ENCODE data around the gene GPR15LG. TPM values are rescaled to one million over a fixed set of nuclear protein-coding genes. Genes with fewer than 3 reads are reported as not detected.

GPR15LG gene
- total RNA-seq, 1 donor from 2014 or later, result 98.0 TPM

- H3K9me3 ChIP-seq, result no peaks in the 10 kb centered on the region
- no peak overlapping the region for H3K4me3 ChIP-seq
- DNase-seq (ENCODE audit: extremely low spot score in 2 of 2), result no peak
- H3K4me1 ChIP-seq, result peaks cover 16% of the 10 kb centered on the region
- TF ChIP-seq CTCF (IDR thresholded peaks at IDR 0.05), result no peak
- no peak for TF ChIP-seq POLR2A (IDR thresholded peaks at IDR 0.05)
- TF ChIP-seq POLR2AphosphoS5 (IDR thresholded peaks at IDR 0.05; ENCODE audit: insufficient read depth in 1 of 2, low read depth in 1 of 2), result no peak
- no peak overlapping the region for H3K27ac ChIP-seq
- intact Hi-C loops (cut with DNase I), result no loop called here
- no peaks in the 10 kb centered on the region for H3K27me3 ChIP-seq
- H3K36me3 ChIP-seq, result no peaks in the 10 kb centered on the region
Observed at GRCh38 chr10:84196941-84197340, 23.3 kb downstream of the GPR15LG start.

- H3K27ac ChIP-seq, result no peak overlapping the region
- no peak for DNase-seq (ENCODE audit: extremely low spot score in 2 of 2)
- intact Hi-C loops (cut with DNase I), result no loop called here
- no peaks in the 10 kb centered on the region for H3K36me3 ChIP-seq
- H3K9me3 ChIP-seq, result no peaks in the 10 kb centered on the region
- no peak for TF ChIP-seq CTCF (IDR thresholded peaks at IDR 0.05)
- no peak for TF ChIP-seq POLR2A (IDR thresholded peaks at IDR 0.05)
- no peak for TF ChIP-seq POLR2AphosphoS5 (IDR thresholded peaks at IDR 0.05; ENCODE audit: insufficient read depth in 1 of 2, low read depth in 1 of 2)
- no peak overlapping the region for H3K4me3 ChIP-seq
- H3K27me3 ChIP-seq, result no peaks in the 10 kb centered on the region
- peaks cover 16% of the 10 kb centered on the region for H3K4me1 ChIP-seq
Observed at GRCh38 chr10:84197643-84198042, 24.0 kb downstream of the GPR15LG start.

GRCh38 chr10:84198206-84198915, 24.8 kb downstream of the GPR15LG start:
- no peak for TF ChIP-seq CTCF (IDR thresholded peaks at IDR 0.05)
- TF ChIP-seq POLR2AphosphoS5 (IDR thresholded peaks at IDR 0.05; ENCODE audit: insufficient read depth in 1 of 2, low read depth in 1 of 2), result no peak
- TF ChIP-seq POLR2A (IDR thresholded peaks at IDR 0.05), result no peak
- no peaks in the 10 kb centered on the region for H3K9me3 ChIP-seq
- no peak for DNase-seq (ENCODE audit: extremely low spot score in 2 of 2)
- H3K27ac ChIP-seq, result no peak overlapping the region
- H3K4me1 ChIP-seq, result peaks cover 16% of the 10 kb centered on the region
- no peaks in the 10 kb centered on the region for H3K36me3 ChIP-seq
- intact Hi-C loops (cut with DNase I), result no loop called here
- H3K4me3 ChIP-seq, result no peak overlapping the region
- no peaks in the 10 kb centered on the region for H3K27me3 ChIP-seq

- H3K9me3 ChIP-seq, result no peaks in the 10 kb centered on the region
- intact Hi-C loops (cut with DNase I), result no loop called here
- H3K36me3 ChIP-seq, result no peaks in the 10 kb centered on the region
- H3K27me3 ChIP-seq, result no peaks in the 10 kb centered on the region
- no peak overlapping the region for H3K4me3 ChIP-seq
- TF ChIP-seq POLR2A (IDR thresholded peaks at IDR 0.05) (no peak), CTCF (IDR thresholded peaks at IDR 0.05) (no peak), POLR2AphosphoS5 (IDR thresholded peaks at IDR 0.05; ENCODE audit: insufficient read depth in 1 of 2, low read depth in 1 of 2) (no peak)
- DNase-seq (ENCODE audit: extremely low spot score in 2 of 2), result no peak
- no peaks in the 10 kb centered on the region for H3K4me1 ChIP-seq
- H3K27ac ChIP-seq, result no peak overlapping the region
Observed at GRCh38 chr10:84200537-84201243, 27.1 kb downstream of the GPR15LG start.

- Histone ChIP-seq H3K27me3 (no peaks in the 10 kb centered on the region), H3K27ac (no peak overlapping the region), H3K4me3 (no peak overlapping the region), H3K4me1 (no peaks in the 10 kb centered on the region), H3K9me3 (no peaks in the 10 kb centered on the region), H3K36me3 (no peaks in the 10 kb centered on the region)
- DNase-seq (ENCODE audit: extremely low spot score in 2 of 2), result no peak
- intact Hi-C loops (cut with DNase I), result no loop called here
- no peak for TF ChIP-seq CTCF (IDR thresholded peaks at IDR 0.05)
- no peak for TF ChIP-seq POLR2A (IDR thresholded peaks at IDR 0.05)
- no peak for TF ChIP-seq POLR2AphosphoS5 (IDR thresholded peaks at IDR 0.05; ENCODE audit: insufficient read depth in 1 of 2, low read depth in 1 of 2)
Observed at GRCh38 chr10:84201244-84201606, 27.6 kb downstream of the GPR15LG start.
